ENCODE measurements around the gene BCL6.

BCL6 gene

GRCh38 chr3:187759601-187760000 lies 14.3 kb upstream of the BCL6 start:
- no peak for DNase-seq

- no peak for DNase-seq
Measured at GRCh38 chr3:187758318-187758955, 13.2 kb upstream of the BCL6 start.

GRCh38 chr3:187753516-187753915 lies 8.2 kb upstream of the BCL6 start:
- DNase-seq: no peak

GRCh38 chr3:187750513-187751123 lies 5.3 kb upstream of the BCL6 start:
- no peak for DNase-seq

GRCh38 chr3:187750006-187750512 lies 4.8 kb upstream of the BCL6 start:
- no peak for DNase-seq

- peak; percentile 88 to 91 for DNase-seq
Measured at GRCh38 chr3:187748050-187748481, 2.8 kb upstream of the BCL6 start.

- no peak for DNase-seq
Measured at GRCh38 chr3:187747506-187747905, 2.2 kb upstream of the BCL6 start.

GRCh38 chr3:187746442-187747281 lies 1.4 kb upstream of the BCL6 start:
- DNase-seq: peak in 1 of 2 donors; percentile 47

- DNase-seq: no peak
Measured at GRCh38 chr3:187746059-187746441, 782 bp upstream of the BCL6 start.

- DNase-seq: peak; percentile 72 to 77
Measured at GRCh38 chr3:187744169-187745151, 808 bp downstream of the BCL6 start.

GRCh38 chr3:187743195-187744141 lies 1.8 kb downstream of the BCL6 start:
- peak; percentile 61 to 70 for DNase-seq

GRCh38 chr3:187742351-187743171 lies 2.7 kb downstream of the BCL6 start:
- DNase-seq: peak; percentile 22 to 58

- peak; percentile 76 to 84 for DNase-seq
Measured at GRCh38 chr3:187741403-187742350, 3.6 kb downstream of the BCL6 start.

GRCh38 chr3:187740421-187741399 lies 4.6 kb downstream of the BCL6 start:
- DNase-seq: peak; percentile 72 to 81

GRCh38 chr3:187739561-187740332 lies 5.5 kb downstream of the BCL6 start:
- DNase-seq: peak; percentile 83 to 89

GRCh38 chr3:187739094-187739560 lies 6.1 kb downstream of the BCL6 start:
- DNase-seq: peak; percentile 32 to 61
